Activated naive CD8-positive, alpha-beta T cell treated with anti-CD3 and anti-CD28 coated beads, Interleukin-2, amount 50 U/mL, for 16 hours (primary cell): ENCODE measurements around the gene OTC.

Source experiments
- DNase-seq: peaks from one replicate; pipeline ENCODE4 v3.0.0-alpha.2; 2020; ENCODE audit warnings: low read depth, low spot score

Gene OTC

GRCh38 chrX:38352362-38352761 is at the start of gene OTC:
TSS of gene OTC (plus strand) at chrX:38352604. CDS start at chrX:38352697, 93 bp downstream.
- no peak for DNase-seq

- no peak for DNase-seq
These were observed 48.4 kb upstream of the OTC start for GRCh38 chrX:38304010-38304409.

- no peak for DNase-seq
These were observed 46.4 kb upstream of the OTC start for GRCh38 chrX:38305971-38306370.

GRCh38 chrX:38311743-38312142 is 40.7 kb upstream of the OTC start:
- no peak for DNase-seq

- no peak for DNase-seq
These were observed 40.0 kb upstream of the OTC start for GRCh38 chrX:38312436-38312835.

- no peak for DNase-seq
These were observed 39.2 kb upstream of the OTC start for GRCh38 chrX:38313190-38313589.

GRCh38 chrX:38315186-38315585 is 37.2 kb upstream of the OTC start:
- no peak for DNase-seq

- no peak for DNase-seq
These were observed 34.2 kb upstream of the OTC start for GRCh38 chrX:38318196-38318595.

GRCh38 chrX:38318606-38319005 is 33.8 kb upstream of the OTC start:
- DNase-seq: no peak

- no peak for DNase-seq
These were observed 31.6 kb upstream of the OTC start for GRCh38 chrX:38320819-38321218.

GRCh38 chrX:38326086-38326485 is 26.3 kb upstream of the OTC start:
- no peak for DNase-seq

GRCh38 chrX:38327007-38327774 is 25.2 kb upstream of the OTC start, which contains the start of gene RPGR:
TSS of gene RPGR (minus strand) at chrX:38327509. CDS start at chrX:38327367, 142 bp downstream.
- DNase-seq: peak; percentile 77

- DNase-seq: no peak
These were observed 24.7 kb upstream of the OTC start for GRCh38 chrX:38327775-38328081.

GRCh38 chrX:38332505-38332904 is 19.9 kb upstream of the OTC start:
- DNase-seq: no peak

- no peak for DNase-seq
These were observed 17.0 kb upstream of the OTC start for GRCh38 chrX:38335382-38335781.

GRCh38 chrX:38336538-38337240 is 15.7 kb upstream of the OTC start:
- DNase-seq: no peak

- DNase-seq: no peak
These were observed 11.0 kb upstream of the OTC start for GRCh38 chrX:38341442-38341841.

- no peak for DNase-seq
These were observed 9.3 kb upstream of the OTC start for GRCh38 chrX:38342853-38343778.

- DNase-seq: no peak
These were observed 6.3 kb upstream of the OTC start for GRCh38 chrX:38346150-38346549.

GRCh38 chrX:38347136-38347535 is 5.3 kb upstream of the OTC start:
- DNase-seq: no peak

GRCh38 chrX:38351346-38351745 is 1.1 kb upstream of the OTC start:
- DNase-seq: no peak

- no peak for DNase-seq
These were observed 4.0 kb downstream of the OTC start for GRCh38 chrX:38356401-38356800.
